Measurements from ENCODE around the gene FITM2. TPM values are rescaled to one million over a fixed set of nuclear protein-coding genes. Genes with fewer than 3 reads are reported as not detected.

FITM2 gene
- polyA plus RNA-seq, 1 of the 3 experiments (the other 2 are of a cell fraction): 3.6 TPM

DNA sequence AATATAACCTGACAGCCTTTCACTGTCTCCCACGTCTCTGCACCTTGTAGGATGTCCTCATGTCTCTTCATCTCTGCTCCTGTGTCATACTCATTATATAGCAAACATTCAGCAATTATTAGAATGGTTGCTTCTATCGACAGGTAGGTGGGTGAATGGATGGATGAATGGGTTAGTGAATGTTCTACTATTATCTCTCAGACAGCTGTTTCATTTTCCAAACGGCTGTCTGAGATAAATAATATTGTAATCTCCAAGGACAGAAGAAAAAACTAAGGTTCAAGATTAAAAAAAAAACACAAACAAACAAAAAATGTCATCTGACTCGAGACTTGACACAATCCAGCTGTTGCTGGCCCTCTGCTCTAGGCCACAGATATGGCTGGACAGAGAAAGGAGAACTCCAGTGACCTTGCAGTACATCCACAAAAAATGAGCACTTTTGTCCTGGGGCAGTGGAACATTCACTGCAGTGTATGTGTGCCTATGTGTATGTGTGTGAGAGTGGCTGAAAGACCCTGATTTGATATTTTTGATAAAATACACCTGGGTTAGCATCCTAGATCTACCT is 46.6 kb upstream of the FITM2 start:
- ChIA-PET CTCF (interaction anchor here (0.9 to 1.4 kb wide), 3 partner anchors 26 to 104 kb away, joined by 3 to 6 read pairs (median 4); partner anchors contain the start of gene FITM2), POLR2A (no interaction called here)
- Histone ChIP-seq H3K9ac (no peak overlapping the region), H3K27me3 (ENCODE audit: insufficient read depth) (peaks cover 5% of the 10 kb centered on the region; the same call in 1 of the 2 replicates), H3K9me2 (no peaks in the 10 kb centered on the region), H4K20me1 (ENCODE audit: insufficient read depth) (no peaks in the 10 kb centered on the region), H3K79me2 (ENCODE audit: insufficient read depth) (no peaks in the 10 kb centered on the region), H3F3A (replicated peaks; ENCODE audit: insufficient read depth) (no peaks in the 10 kb centered on the region), H3K27ac (ENCODE audit: low read depth in 2 of 2, low read length in 1 of 2) (no peak overlapping the region), H2AFZ (ENCODE audit: low read depth) (no peak overlapping the region), H3K9me3 (no peaks in the 10 kb centered on the region), H3K4me3 (ENCODE audit: low read depth in 2 of 2, low read length in 1 of 2) (no peak overlapping the region), H3K4me2 (no peak overlapping the region), H3K36me3 (replicated peaks in 1 of 2; ENCODE audit: control insufficient read depth in 1 of 2, insufficient read depth in 2 of 2, low read length in 1 of 2) (no peaks in the 10 kb centered on the region), H3K4me1 (ENCODE audit: control insufficient read depth in 1 of 2, insufficient read depth in 2 of 2, low read depth in 1 of 2, low read length in 1 of 2) (no peaks in the 10 kb centered on the region)
- 31% methylated on average over 4 of the region's 4 CpGs for WGBS (ENCODE audit: low lambda C conversion rate)
- TF ChIP-seq SMC3 (IDR thresholded peaks at IDR 0.05; ENCODE audit: low read depth, low read length) (no peak), POLR2AphosphoS5 (IDR thresholded peaks at IDR 0.05; ENCODE audit: low read depth, low read length) (no peak), FOSL2 (IDR thresholded peaks at IDR 0.05; ENCODE audit: borderline replicate concordance, low read depth) (no peak), JUND (IDR thresholded peaks at IDR 0.05) (no peak), EZH2phosphoT487 (IDR thresholded peaks at IDR 0.05; ENCODE audit: borderline replicate concordance, low read depth) (no peak), NFIC (IDR thresholded peaks at IDR 0.05; ENCODE audit: borderline replicate concordance) (no peak), MEF2A (IDR thresholded peaks at IDR 0.05; ENCODE audit: borderline replicate concordance, low read depth) (no peak), FOXJ3 (CRISPR knock-in tag; IDR thresholded peaks at IDR 0.05) (no peak), MXI1 (IDR thresholded peaks at IDR 0.05; ENCODE audit: low read depth, low read length) (no peak)
- TF ChIP-seq, protein P1, sequence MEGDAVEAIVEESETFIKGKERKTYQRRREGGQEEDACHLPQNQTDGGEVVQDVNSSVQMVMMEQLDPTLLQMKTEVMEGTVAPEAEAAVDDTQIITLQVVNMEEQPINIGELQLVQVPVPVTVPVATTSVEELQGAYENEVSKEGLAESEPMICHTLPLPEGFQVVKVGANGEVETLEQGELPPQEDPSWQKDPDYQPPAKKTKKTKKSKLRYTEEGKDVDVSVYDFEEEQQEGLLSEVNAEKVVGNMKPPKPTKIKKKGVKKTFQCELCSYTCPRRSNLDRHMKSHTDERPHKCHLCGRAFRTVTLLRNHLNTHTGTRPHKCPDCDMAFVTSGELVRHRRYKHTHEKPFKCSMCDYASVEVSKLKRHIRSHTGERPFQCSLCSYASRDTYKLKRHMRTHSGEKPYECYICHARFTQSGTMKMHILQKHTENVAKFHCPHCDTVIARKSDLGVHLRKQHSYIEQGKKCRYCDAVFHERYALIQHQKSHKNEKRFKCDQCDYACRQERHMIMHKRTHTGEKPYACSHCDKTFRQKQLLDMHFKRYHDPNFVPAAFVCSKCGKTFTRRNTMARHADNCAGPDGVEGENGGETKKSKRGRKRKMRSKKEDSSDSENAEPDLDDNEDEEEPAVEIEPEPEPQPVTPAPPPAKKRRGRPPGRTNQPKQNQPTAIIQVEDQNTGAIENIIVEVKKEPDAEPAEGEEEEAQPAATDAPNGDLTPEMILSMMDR (IDR thresholded peaks at IDR 0.05): no peak
- TF ChIP-seq, protein P2, sequence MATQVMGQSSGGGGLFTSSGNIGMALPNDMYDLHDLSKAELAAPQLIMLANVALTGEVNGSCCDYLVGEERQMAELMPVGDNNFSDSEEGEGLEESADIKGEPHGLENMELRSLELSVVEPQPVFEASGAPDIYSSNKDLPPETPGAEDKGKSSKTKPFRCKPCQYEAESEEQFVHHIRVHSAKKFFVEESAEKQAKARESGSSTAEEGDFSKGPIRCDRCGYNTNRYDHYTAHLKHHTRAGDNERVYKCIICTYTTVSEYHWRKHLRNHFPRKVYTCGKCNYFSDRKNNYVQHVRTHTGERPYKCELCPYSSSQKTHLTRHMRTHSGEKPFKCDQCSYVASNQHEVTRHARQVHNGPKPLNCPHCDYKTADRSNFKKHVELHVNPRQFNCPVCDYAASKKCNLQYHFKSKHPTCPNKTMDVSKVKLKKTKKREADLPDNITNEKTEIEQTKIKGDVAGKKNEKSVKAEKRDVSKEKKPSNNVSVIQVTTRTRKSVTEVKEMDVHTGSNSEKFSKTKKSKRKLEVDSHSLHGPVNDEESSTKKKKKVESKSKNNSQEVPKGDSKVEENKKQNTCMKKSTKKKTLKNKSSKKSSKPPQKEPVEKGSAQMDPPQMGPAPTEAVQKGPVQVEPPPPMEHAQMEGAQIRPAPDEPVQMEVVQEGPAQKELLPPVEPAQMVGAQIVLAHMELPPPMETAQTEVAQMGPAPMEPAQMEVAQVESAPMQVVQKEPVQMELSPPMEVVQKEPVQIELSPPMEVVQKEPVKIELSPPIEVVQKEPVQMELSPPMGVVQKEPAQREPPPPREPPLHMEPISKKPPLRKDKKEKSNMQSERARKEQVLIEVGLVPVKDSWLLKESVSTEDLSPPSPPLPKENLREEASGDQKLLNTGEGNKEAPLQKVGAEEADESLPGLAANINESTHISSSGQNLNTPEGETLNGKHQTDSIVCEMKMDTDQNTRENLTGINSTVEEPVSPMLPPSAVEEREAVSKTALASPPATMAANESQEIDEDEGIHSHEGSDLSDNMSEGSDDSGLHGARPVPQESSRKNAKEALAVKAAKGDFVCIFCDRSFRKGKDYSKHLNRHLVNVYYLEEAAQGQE (IDR thresholded peaks at IDR 0.05; ENCODE audit: low read depth, low read length): no peak
- TF ChIP-seq, protein P3, sequence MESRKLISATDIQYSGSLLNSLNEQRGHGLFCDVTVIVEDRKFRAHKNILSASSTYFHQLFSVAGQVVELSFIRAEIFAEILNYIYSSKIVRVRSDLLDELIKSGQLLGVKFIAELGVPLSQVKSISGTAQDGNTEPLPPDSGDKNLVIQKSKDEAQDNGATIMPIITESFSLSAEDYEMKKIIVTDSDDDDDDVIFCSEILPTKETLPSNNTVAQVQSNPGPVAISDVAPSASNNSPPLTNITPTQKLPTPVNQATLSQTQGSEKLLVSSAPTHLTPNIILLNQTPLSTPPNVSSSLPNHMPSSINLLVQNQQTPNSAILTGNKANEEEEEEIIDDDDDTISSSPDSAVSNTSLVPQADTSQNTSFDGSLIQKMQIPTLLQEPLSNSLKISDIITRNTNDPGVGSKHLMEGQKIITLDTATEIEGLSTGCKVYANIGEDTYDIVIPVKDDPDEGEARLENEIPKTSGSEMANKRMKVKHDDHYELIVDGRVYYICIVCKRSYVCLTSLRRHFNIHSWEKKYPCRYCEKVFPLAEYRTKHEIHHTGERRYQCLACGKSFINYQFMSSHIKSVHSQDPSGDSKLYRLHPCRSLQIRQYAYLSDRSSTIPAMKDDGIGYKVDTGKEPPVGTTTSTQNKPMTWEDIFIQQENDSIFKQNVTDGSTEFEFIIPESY (IDR thresholded peaks at IDR 0.05; ENCODE audit: borderline replicate concordance, low read depth): no peak
- DNase-seq: no peak
